Common myeloid progenitor, CD34-positive (primary cell): Measurements from ENCODE around the gene MXD3.
A peak's percentile ranks its signal among the peaks of the same experiment; 100 is the strongest.

Experiments used
- CTCF ChIA-PET: fragments of 350-600 bp; sonication (Branson Sonifier 250); formaldehyde crosslinking; loops from one replicate; lab custom pipeline; 2021; ENCODE audit warnings: antibody characterized with exemption; lab: Charles Lee
- POLR2A ChIA-PET: fragments of 350-600 bp; sonication (Branson Sonifier 250); formaldehyde crosslinking; loops from one replicate; lab custom pipeline; 2021; ENCODE audit warnings: antibody characterized with exemption; lab: Charles Lee
- DNase-seq, 3 donors: peaks; one replicate each; pipeline versions ENCODE4 v3.0.0 to v3.0.0-alpha.2; 2013
- H3K27ac ChIP-seq, 2 experiments: 1 replicate in 1 of 2; 2 replicates in 1 of 2; pipeline ENCODE4 v1.7.0; 2013; ENCODE audit warnings: inconsistent platforms in 2 of 2, low read length in 2 of 2, mild to moderate bottlenecking in 2 of 2, low read depth in 1 of 2, moderate library complexity in 1 of 2; ENCODE audit not compliant: severe bottlenecking in 2 of 2, insufficient read depth in 1 of 2, poor library complexity in 1 of 2
- H3K27me3 ChIP-seq, 5 experiments: replicated peaks in 2 of 5; 1 replicate in 3 of 5; 2 replicates in 2 of 5; pipeline versions ENCODE4 v1.6.1 to v1.7.0; 2013; ENCODE audit warnings: low read length in 4 of 5, mild to moderate bottlenecking in 2 of 5, moderate library complexity in 2 of 5, inconsistent platforms in 1 of 5; ENCODE audit not compliant: insufficient read depth in 5 of 5, control insufficient read depth in 4 of 5
- H3K36me3 ChIP-seq, 4 experiments: 1 replicate in 2 of 4; 2 replicates in 2 of 4; pipeline versions ENCODE4 v1.6.1 to v1.7.0; 2013; ENCODE audit warnings: low read length in 3 of 4, control low read depth in 1 of 4, mild to moderate bottlenecking in 1 of 4; ENCODE audit not compliant: control insufficient read depth in 4 of 4, insufficient read depth in 4 of 4
- H3K4me1 ChIP-seq, 4 experiments: 1 replicate in 3 of 4; 2 replicates in 1 of 4; pipeline versions ENCODE4 v1.6.1 to v1.7.1; 2013; ENCODE audit warnings: low read length in 3 of 4, mild to moderate bottlenecking in 3 of 4, control low read depth in 1 of 4, inconsistent platforms in 1 of 4, moderate library complexity in 1 of 4; ENCODE audit not compliant: control insufficient read depth in 4 of 4, insufficient read depth in 4 of 4; ENCODE audit errors: control extremely low read depth in 1 of 4
- H3K4me3 ChIP-seq, 7 experiments: 1 replicate in 4 of 7; 2 replicates in 3 of 7; pipeline versions ENCODE4 v1.5.1 to v1.7.0; 2013; ENCODE audit warnings: mild to moderate bottlenecking in 7 of 7, low read length in 6 of 7, moderate library complexity in 6 of 7, inconsistent platforms in 2 of 7, low read depth in 2 of 7, control low read depth in 1 of 7; ENCODE audit not compliant: insufficient read depth in 4 of 7, control insufficient read depth in 1 of 7; ENCODE audit errors: extremely low read depth in 1 of 7
- H3K9me3 ChIP-seq, 5 experiments: 1 replicate in 4 of 5; 2 replicates in 1 of 5; pipeline versions ENCODE4 v1.6.1 to v1.7.1; 2013; ENCODE audit warnings: low read length in 4 of 5, mild to moderate bottlenecking in 2 of 5, inconsistent platforms in 1 of 5, low read depth in 1 of 5, moderate library complexity in 1 of 5; ENCODE audit not compliant: control insufficient read depth in 4 of 5, insufficient read depth in 2 of 5; ENCODE audit errors: control extremely low read depth in 1 of 5
- WGBS: methylation state at CpG from one replicate; pipeline ENCODE4 v1.1.5; 2013; ENCODE audit not compliant: insufficient coverage; 5-methylcytosine and 5-hydroxymethylcytosine counted together

The MXD3 gene

DNA sequence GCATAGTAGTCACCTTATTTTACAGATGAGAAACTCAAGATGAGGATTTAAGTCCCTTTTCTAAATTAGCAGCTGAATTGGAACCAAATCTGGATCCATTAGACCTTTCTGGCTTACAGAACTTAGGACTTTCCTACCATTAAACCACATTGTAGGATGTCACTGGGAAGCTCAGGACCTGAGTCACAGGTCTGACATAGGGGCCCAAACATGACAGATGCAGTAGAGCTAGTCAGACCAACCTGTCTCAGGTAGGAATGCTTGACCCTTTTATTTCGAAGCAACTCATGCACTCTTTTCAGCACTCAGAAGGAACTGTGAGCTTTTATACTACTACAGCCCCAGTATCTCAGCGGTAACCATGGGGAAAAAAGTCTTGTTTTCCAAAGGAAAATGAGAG is 10.7 kb downstream of the MXD3 start:
- Histone ChIP-seq H3K9me3 (no peaks in the 10 kb centered on the region), H3K27ac (peak overlapping the region in 1 of 2 experiments; percentile 55), H3K4me1 (peaks cover 40 to 94% (median 85%) of the 10 kb centered on the region in 4 experiments), H3K27me3 (no peaks in the 10 kb centered on the region), H3K36me3 (peaks cover under 1 to 37% (median 11%) of the 10 kb centered on the region in 4 experiments), H3K4me3 (peak overlapping the region in 4 of 7 experiments; percentile 26 to 58 (median 46))
- 100% methylated on average over 1 of the region's 2 CpGs for WGBS
- ChIA-PET POLR2A (interaction anchor here (0.6 kb wide), 1 partner anchor 10 kb away, joined by 4 read pairs; no protein-coding TSS in a partner anchor), CTCF (interaction anchor here (0.8 to 1.5 kb wide), 4 partner anchors 10 to 70 kb away, joined by 3 to 13 read pairs (median 4); partner anchors contain the start of gene MXD3)
- DNase-seq = no peak

GRCh38 chr5:177300236-177300880 is 11.3 kb downstream of the MXD3 start:
- DNase-seq = peak; percentile 94 to 97 (median 96)
- Histone ChIP-seq H3K36me3 (peaks cover 0 to 37% (median 13%) of the 10 kb centered on the region in 4 experiments), H3K4me1 (peaks cover 37 to 94% (median 85%) of the 10 kb centered on the region in 4 experiments), H3K27ac (peak overlapping the region in 1 of 2 experiments; percentile 55), H3K4me3 (peak overlapping the region in 4 of 7 experiments; percentile 26 to 58 (median 46)), H3K9me3 (no peaks in the 10 kb centered on the region), H3K27me3 (no peaks in the 10 kb centered on the region)
- WGBS = 0% methylated on average over 4 of the region's 4 CpGs
- CTCF ChIA-PET = interaction anchor here (1.1 to 1.5 kb wide), 4 partner anchors 8 to 185 kb away, joined by 3 to 13 read pairs (median 6); partner anchors contain the start of gene MXD3
- POLR2A ChIA-PET = interaction anchor here (1.0 kb wide), 1 partner anchor 10 kb away, joined by 3 read pairs; no protein-coding TSS in a partner anchor

GRCh38 chr5:177299697-177300096 is 12.0 kb downstream of the MXD3 start:
- 88% methylated on average over 5 of the region's 9 CpGs for WGBS

GRCh38 chr5:177297922-177298321 is 13.8 kb downstream of the MXD3 start:
- Histone ChIP-seq H3K27ac (no peak overlapping the region), H3K4me3 (no peak overlapping the region), H3K4me1 (peaks cover 32 to 78% (median 70%) of the 10 kb centered on the region in 4 experiments), H3K36me3 (peaks cover 2 to 60% (median 35%) of the 10 kb centered on the region in 4 experiments), H3K9me3 (no peaks in the 10 kb centered on the region), H3K27me3 (no peaks in the 10 kb centered on the region)
- DNase-seq = no peak
- ChIA-PET POLR2A (no interaction called here), CTCF (interaction anchor here (0.9 to 2.6 kb wide), 6 partner anchors 12 to 180 kb away, joined by 3 to 16 read pairs (median 4); no protein-coding TSS in a partner anchor)
- WGBS = 100% methylated on average over 2 of the region's 2 CpGs

More at GRCh38 chr5:177299697-177300096, 12.0 kb downstream of the MXD3 start:
- H3K27ac ChIP-seq = peak overlapping the region in 1 of 2 experiments; percentile 54
- peaks cover 0 to 43% (median 19%) of the 10 kb centered on the region in 4 experiments for H3K36me3 ChIP-seq
- no peak for DNase-seq
- ChIA-PET CTCF (interaction anchor here (0.6 to 1.9 kb wide), 6 partner anchors 9 to 185 kb away, joined by 3 to 7 read pairs (median 4); no protein-coding TSS in a partner anchor), POLR2A (interaction anchor here (0.6 to 1.0 kb wide), 2 partner anchors 11 to 34 kb away, joined by 3 to 5 read pairs; no protein-coding TSS in a partner anchor)
- no peaks in the 10 kb centered on the region for H3K27me3 ChIP-seq
- peak overlapping the region in 2 of 7 experiments; percentile 26 for H3K4me3 ChIP-seq
- no peaks in the 10 kb centered on the region for H3K9me3 ChIP-seq
- peaks cover 36 to 92% (median 82%) of the 10 kb centered on the region in 4 experiments for H3K4me1 ChIP-seq

- Histone ChIP-seq H3K9me3 (no peaks in the 10 kb centered on the region), H3K36me3 (peaks cover 8 to 69% (median 45%) of the 10 kb centered on the region in 4 experiments), H3K4me3 (peak overlapping the region in 3 of 7 experiments; percentile 10 to 37 (median 17)), H3K27ac (peak overlapping the region in 1 of 2 experiments; percentile 11), H3K4me1 (peaks cover 25 to 65% (median 56%) of the 10 kb centered on the region in 4 experiments), H3K27me3 (no peaks in the 10 kb centered on the region)
- POLR2A ChIA-PET = interaction anchor here (0.5 kb wide), 1 partner anchor 258 kb away, joined by 5 read pairs; no protein-coding TSS in a partner anchor
- CTCF ChIA-PET = interaction anchor here (1.1 to 2.6 kb wide), 2 partner anchors 13 to 206 kb away, joined by 3 to 16 read pairs; no protein-coding TSS in a partner anchor
- DNase-seq = peak in 1 of 3 donors; percentile 33
- 38% methylated on average over 4 of the region's 4 CpGs for WGBS
Observed at GRCh38 chr5:177296581-177296980, 15.1 kb downstream of the MXD3 start.

DNA sequence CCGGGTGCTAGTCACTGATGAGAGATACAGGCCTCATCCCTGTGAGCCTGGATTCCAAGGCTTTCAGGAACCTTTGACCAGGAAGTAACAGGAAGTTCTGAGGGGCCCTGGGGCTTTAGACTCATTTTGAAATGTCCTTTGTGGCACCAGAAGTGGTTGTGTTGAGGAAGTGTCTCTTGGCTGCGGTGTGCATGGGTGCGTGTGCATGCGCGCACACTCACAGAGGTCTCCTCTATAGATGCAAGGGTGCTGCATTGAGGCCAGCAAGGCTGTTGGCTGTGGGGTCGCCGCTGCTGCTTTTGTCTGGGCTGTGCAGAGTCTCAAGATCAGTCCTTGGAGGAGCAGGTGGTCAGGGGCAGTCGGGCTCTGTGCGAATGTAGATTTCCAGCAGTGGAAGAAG is 15.8 kb downstream of the MXD3 start:
- CTCF ChIA-PET = interaction anchor here (1.1 to 2.6 kb wide), 2 partner anchors 14 to 206 kb away, joined by 3 to 16 read pairs; no protein-coding TSS in a partner anchor
- WGBS = 48% methylated on average over 7 of the region's 9 CpGs
- H3K36me3 ChIP-seq = peaks cover 8 to 66% (median 47%) of the 10 kb centered on the region in 4 experiments
- H3K27me3 ChIP-seq = no peaks in the 10 kb centered on the region
- H3K27ac ChIP-seq = no peak overlapping the region
- peaks cover 20 to 58% (median 50%) of the 10 kb centered on the region in 4 experiments for H3K4me1 ChIP-seq
- no peak overlapping the region for H3K4me3 ChIP-seq
- no peaks in the 10 kb centered on the region for H3K9me3 ChIP-seq
- POLR2A ChIA-PET = no interaction called here
- peak in 1 of 3 donors; percentile 36 for DNase-seq
